Effector memory CD4-positive, alpha-beta T cell (primary cell): ENCODE measurements around the gene ANGPTL7.
"Not testable (repeated sequence)": the region's sequence is repeated elsewhere in the genome, so short reads cannot be mapped to it uniquely, and the experiment has no call there.

Source experiments
- DNase-seq, 3 donors: peaks; one replicate each; pipeline ENCODE4 v3.0.0-alpha.2; 2020
- H3K27ac ChIP-seq: 2 replicates; pipeline ENCODE4 v1.7.0; 2013; ENCODE audit warnings: mild to moderate bottlenecking, low read length, moderate library complexity; ENCODE audit not compliant: insufficient read depth, poor library complexity, severe bottlenecking
- H3K27me3 ChIP-seq: replicated peaks from 2 replicates; pipeline ENCODE4 v1.7.0; 2013; ENCODE audit warnings: mild to moderate bottlenecking, low read length; ENCODE audit not compliant: insufficient read depth, control insufficient read depth, poor library complexity, severe bottlenecking
- H3K36me3 ChIP-seq: 2 replicates; pipeline ENCODE4 v1.7.0; 2013; ENCODE audit warnings: mild to moderate bottlenecking, low read length, moderate library complexity; ENCODE audit not compliant: control insufficient read depth, insufficient read depth
- H3K4me1 ChIP-seq: 2 replicates; pipeline ENCODE4 v1.7.0; 2013; ENCODE audit warnings: low read length, mild to moderate bottlenecking; ENCODE audit not compliant: control insufficient read depth, insufficient read depth, poor library complexity, severe bottlenecking
- H3K4me3 ChIP-seq: 2 replicates; pipeline ENCODE4 v1.7.0; 2013; ENCODE audit warnings: low read length, low read depth, mild to moderate bottlenecking; ENCODE audit not compliant: insufficient read depth, poor library complexity, severe bottlenecking
- H3K9me3 ChIP-seq: 2 replicates; pipeline ENCODE4 v1.7.0; 2013; ENCODE audit warnings: mild to moderate bottlenecking, low read length, moderate library complexity; ENCODE audit not compliant: control insufficient read depth

Gene ANGPTL7

GRCh38 chr1:11166744-11167143 is 22.4 kb upstream of the ANGPTL7 start:
- H3K4me3 ChIP-seq, H3K36me3 ChIP-seq, H3K27ac ChIP-seq, H3K4me1 ChIP-seq, H3K27me3 ChIP-seq, DNase-seq, H3K9me3 ChIP-seq: not testable (repeated sequence)

DNA sequence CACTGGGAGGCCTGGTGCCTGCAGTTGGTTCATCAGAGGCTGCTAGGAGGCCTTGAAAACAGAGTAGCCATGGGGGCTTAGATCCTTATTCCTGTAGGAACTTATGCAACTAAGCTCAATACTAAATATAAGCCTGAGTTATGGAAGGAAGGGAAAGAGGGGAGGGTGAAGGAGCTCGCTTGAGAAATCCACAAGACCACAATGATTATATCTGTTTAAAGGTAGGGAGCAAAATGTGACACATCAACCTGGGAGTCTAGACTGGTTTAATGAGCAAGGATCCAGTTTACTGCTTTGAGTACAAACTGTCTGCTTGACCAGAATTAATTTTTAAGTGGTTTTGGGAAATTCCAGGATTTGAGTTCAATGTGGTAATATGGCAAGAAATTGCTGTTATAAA is 20.4 kb upstream of the ANGPTL7 start:
- Histone ChIP-seq H3K27me3 (no peaks in the 10 kb centered on the region), H3K27ac (no peak overlapping the region), H3K4me3 (no peak overlapping the region), H3K9me3 (no peaks in the 10 kb centered on the region), H3K36me3 (peaks cover 5% of the 10 kb centered on the region), H3K4me1 (no peaks in the 10 kb centered on the region)
- no peak for DNase-seq

DNA sequence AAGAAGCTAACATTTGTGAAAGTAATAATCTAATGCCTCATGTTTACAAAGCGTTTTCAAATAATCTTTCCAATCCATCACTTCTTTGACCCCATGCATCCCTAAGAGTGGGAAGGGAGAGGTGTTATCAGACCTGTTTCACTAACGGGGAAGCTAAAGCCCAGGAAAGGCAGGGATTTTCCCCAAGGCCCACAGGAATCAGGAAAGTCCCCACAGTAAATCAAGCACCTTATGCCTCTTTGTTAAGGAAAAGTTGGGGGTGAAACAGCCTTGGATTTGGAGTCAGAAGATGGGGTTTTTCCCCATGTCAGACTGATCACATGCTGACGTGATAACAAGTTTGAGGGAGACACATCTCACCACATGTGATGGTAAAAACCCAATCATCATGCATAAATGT is 20.0 kb upstream of the ANGPTL7 start:
- H3K36me3 ChIP-seq = peaks cover 5% of the 10 kb centered on the region
- H3K4me3 ChIP-seq = no peak overlapping the region
- H3K27me3 ChIP-seq = no peaks in the 10 kb centered on the region
- no peak overlapping the region for H3K27ac ChIP-seq
- H3K9me3 ChIP-seq = no peaks in the 10 kb centered on the region
- no peaks in the 10 kb centered on the region for H3K4me1 ChIP-seq
- DNase-seq = no peak

GRCh38 chr1:11170102-11170501 is 19.1 kb upstream of the ANGPTL7 start:
- H3K4me1 ChIP-seq = no peaks in the 10 kb centered on the region
- DNase-seq = no peak
- H3K27ac ChIP-seq = no peak overlapping the region
- H3K9me3 ChIP-seq = no peaks in the 10 kb centered on the region
- peaks cover 5% of the 10 kb centered on the region for H3K36me3 ChIP-seq
- H3K4me3 ChIP-seq = no peak overlapping the region
- no peaks in the 10 kb centered on the region for H3K27me3 ChIP-seq

DNA sequence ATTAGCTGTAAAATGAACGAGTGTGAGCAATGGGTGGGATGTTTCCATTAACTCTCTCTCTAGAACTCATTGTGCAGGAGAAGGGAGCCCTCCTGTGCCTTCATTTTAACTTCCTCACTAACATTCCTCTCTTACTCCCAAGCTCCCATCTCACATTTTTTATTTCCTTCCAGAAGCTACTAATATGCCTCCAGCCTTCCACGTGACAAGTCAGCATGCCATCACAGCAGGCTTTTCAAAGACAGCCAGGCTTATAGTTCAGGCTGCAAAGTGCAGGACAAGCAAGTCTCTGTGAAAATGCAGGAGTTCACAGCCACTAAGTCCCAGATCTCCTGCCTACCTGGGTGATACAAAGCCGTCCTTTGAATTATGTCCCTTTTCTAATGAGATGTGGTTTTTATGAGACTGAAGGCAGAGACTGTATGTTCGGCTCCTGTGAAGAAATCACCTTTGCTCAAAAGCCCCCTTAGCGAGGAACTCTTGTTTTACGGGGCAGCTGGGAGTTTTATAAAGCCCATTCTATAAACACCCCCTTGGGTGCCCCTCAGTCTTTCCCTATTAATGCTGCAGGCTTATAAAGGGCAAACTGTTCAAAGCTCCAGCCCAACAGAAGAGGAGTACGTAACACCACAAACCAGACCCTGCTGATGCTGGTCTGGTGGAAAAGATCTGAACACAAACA is 14.8 kb upstream of the ANGPTL7 start:
- no peak overlapping the region for H3K27ac ChIP-seq

GRCh38 chr1:11175461-11175860 is 13.7 kb upstream of the ANGPTL7 start:
- Histone ChIP-seq H3K27me3 (no peaks in the 10 kb centered on the region), H3K4me1 (no peaks in the 10 kb centered on the region), H3K4me3 (no peak overlapping the region), H3K27ac (no peak overlapping the region), H3K36me3 (peaks cover 2% of the 10 kb centered on the region), H3K9me3 (no peaks in the 10 kb centered on the region)
- DNase-seq = no peak

More for the DNA sequence above, 14.8 kb upstream of the ANGPTL7 start:
- no peaks in the 10 kb centered on the region for H3K27me3 ChIP-seq
- no peaks in the 10 kb centered on the region for H3K36me3 ChIP-seq
- no peaks in the 10 kb centered on the region for H3K9me3 ChIP-seq
- H3K4me1 ChIP-seq = no peaks in the 10 kb centered on the region
- H3K4me3 ChIP-seq = no peak overlapping the region
- no peak for DNase-seq

- Histone ChIP-seq H3K4me3 (no peak overlapping the region), H3K4me1 (no peaks in the 10 kb centered on the region), H3K9me3 (no peaks in the 10 kb centered on the region), H3K36me3 (peaks cover 3% of the 10 kb centered on the region), H3K27ac (no peak overlapping the region), H3K27me3 (no peaks in the 10 kb centered on the region)
- no peak for DNase-seq
Observed at GRCh38 chr1:11176081-11176706, 13.0 kb upstream of the ANGPTL7 start.

DNA sequence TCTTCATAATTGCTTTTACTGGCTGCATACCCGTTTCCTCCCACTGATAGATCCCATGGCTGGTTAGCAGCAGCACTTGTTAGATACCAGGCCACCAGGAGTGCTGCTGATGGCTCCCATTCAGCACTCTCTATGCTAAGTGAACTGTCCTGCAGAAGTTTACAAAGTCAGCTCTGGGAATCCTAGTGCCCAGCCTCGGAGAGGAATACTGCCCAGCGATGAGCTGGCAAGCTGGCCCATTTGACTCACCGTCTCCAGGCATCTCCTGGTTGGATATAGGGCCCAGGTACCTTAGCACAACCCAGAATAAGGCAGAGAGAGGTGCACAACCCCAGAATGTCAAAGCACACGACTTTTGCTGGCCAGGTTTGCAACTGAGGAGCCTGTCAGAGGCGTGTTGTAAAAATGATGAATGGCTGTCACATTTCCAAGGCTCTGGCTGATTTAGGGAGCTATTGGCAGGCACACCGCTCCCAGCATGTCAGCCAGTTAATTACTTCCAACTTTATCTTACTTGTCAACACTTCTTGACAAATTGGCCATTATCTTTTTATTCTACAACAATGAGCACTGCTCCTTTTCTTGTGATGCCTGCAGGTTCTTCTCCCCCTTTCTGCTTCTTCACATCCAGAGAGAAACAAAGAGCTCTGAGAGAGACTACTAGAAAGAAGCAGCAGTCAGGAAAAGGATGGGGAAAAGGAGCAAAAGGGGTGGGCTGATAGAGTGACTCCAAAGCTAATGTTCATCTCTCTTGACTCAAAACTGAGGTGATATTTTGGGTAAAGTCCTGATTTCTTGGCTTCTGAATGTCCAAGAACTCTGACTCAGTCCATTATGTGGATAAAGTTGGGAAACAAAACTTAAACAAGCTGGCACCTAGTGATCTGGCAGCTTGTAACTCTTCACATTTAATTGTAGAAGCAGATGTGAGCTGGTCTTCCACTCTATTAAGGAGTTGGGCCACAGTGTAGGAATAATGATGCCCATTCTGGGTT is 10.8 kb upstream of the ANGPTL7 start:
- no peak for DNase-seq
- Histone ChIP-seq H3K36me3 (peaks cover 9% of the 10 kb centered on the region), H3K4me1 (no peaks in the 10 kb centered on the region), H3K4me3 (no peak overlapping the region), H3K27ac (no peak overlapping the region), H3K27me3 (no peaks in the 10 kb centered on the region), H3K9me3 (no peaks in the 10 kb centered on the region)

GRCh38 chr1:11179125-11179524 is 10.0 kb upstream of the ANGPTL7 start:
- H3K27me3 ChIP-seq = no peaks in the 10 kb centered on the region
- no peak for DNase-seq
- no peak overlapping the region for H3K27ac ChIP-seq
- H3K36me3 ChIP-seq = peaks cover 16% of the 10 kb centered on the region
- no peaks in the 10 kb centered on the region for H3K9me3 ChIP-seq
- no peaks in the 10 kb centered on the region for H3K4me1 ChIP-seq
- H3K4me3 ChIP-seq = no peak overlapping the region

GRCh38 chr1:11179749-11180148 is 9.4 kb upstream of the ANGPTL7 start:
- H3K27me3 ChIP-seq, DNase-seq, H3K4me1 ChIP-seq, H3K27ac ChIP-seq, H3K4me3 ChIP-seq, H3K9me3 ChIP-seq: not testable (repeated sequence)
- peaks cover 16% of the 10 kb centered on the region for H3K36me3 ChIP-seq
